ENCODE measurements around the gene RXYLT1. TPM values are rescaled to one million over a fixed set of nuclear protein-coding genes. Genes with fewer than 3 reads are reported as not detected.
"Not testable (repeated sequence)": the region's sequence is repeated elsewhere in the genome, so short reads cannot be mapped to it uniquely, and the experiment has no call there.

The RXYLT1 gene
- polyA plus RNA-seq, 1 donor, result 20.1 TPM

DNA sequence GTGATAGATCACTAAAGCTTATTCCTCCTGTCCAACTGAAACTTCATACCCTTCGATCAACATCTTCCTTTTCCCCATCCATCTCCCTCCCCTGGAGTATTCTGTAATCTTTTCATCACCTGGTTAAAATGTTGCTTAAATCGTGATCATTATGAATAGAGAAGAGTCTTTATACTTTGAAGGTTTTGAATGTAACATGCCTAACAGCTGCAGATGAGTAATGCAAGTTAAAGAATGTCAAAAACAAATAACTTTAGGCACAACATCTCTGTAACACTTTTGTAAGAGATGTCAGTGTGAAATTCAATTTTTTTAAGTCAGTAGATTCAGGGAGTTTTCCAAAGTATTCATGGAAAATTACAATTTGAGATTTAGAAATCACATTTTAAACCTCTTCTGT lies 25.0 kb downstream of the RXYLT1 start:
- no peak for DNase-seq

DNA sequence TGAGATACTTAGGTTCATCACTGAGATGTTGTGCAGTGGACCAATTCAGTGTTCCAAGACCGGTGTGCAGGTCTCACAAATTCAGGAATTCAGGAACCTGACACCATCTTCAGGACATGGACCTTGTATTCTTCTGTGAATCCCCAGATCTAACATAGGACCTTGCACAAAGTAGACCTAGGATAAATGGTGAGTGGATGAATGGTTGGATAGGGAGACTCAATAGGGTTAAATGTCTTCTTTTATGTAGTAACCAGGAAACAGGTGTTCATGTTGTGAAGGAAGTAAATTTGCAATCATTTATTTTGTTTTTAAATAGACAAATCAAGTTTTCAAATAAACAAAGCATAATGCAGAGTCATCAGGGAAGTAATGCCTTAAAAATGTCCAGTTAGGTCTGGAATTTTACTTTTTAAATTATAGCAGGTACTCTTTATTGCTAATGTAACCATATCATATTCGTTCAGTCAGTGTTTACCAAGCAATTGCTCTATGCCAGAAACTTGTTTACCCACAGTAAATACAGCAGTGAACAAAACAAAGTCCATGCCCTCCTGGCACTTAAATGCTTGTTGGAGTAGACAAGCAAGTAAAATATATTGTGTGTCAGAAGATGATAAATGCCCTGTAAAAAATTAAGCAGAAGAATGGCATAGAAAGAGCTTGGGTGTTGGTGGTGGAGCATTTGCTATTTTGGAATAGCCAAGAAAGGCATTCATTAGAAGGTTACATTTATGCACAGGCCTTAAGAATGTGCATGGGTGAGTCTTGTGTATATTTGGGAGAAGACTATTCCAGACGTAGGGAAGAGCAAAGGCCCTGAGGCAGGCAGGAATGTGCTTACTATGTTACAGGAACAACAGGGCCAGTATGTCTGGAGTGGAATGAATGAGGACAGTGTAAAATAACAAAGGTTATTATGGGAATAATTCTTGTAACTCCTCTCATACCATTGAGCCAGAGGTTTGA lies 26.3 kb downstream of the RXYLT1 start:
- DNase-seq, result no peak

GRCh38 chr12:63808631-63809030 lies 28.9 kb downstream of the RXYLT1 start:
- no peak for DNase-seq

DNA sequence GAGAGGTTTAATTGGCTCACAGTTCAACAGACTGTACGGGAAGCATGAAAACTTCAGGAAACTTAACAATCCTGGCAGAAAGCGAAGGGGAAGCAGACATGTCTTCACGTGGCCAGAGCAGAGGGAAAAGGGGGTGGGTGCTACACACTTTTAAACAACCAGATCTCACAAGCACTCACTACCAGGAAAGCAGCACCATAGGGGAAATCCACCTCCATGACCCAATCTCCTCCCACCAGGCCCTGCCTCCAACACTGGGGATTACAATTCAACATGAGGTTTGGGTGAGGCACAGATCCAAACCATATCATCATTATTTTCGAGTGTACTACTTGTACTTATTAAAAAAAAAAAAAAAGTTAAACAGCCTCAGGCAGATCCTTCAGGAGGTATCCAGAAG lies 29.9 kb downstream of the RXYLT1 start:
- DNase-seq, result no peak

DNA sequence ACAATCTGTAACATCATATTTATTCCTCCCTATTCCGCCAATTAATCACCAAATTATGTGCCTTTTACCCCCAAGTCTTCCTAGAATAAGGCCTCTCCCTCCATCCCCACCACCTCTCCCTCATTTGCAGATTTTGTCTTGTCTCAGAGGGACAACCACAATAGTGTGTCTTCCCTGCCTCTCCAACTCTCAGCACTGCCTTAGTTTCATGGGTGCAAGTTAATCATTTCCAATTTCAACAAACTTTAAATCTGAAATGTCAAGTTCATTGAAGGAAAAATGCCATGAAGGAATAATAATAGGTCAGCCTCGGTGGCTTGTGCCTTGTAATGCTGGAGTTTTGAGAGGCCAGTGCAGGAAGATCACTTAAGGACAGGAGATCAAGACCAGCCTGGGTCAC lies 31.6 kb downstream of the RXYLT1 start:
- no peak for DNase-seq

DNA sequence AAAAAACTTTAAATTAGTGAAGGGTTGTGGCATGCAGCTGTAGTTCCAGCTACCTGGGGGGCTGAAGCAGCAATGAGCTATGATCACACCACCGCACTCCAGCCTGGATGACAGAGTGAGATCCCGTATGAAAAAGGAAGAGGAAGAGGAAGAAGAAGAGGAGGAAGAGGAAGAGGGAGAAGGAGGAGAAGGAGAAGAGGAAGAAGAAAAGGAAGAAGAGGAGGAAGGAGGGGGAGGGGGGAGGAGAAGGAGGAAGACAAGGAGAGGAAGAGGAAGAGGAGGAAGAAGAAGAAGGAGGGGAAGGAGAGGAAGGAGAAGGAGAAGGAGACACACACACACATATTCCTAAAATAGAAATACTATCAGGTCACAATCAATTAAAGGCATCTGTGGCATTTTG lies 32.0 kb downstream of the RXYLT1 start:
- no peak for DNase-seq

- DNase-seq, result no peak
Observed at GRCh38 chr12:63814146-63814772, 34.5 kb downstream of the RXYLT1 start.

DNA sequence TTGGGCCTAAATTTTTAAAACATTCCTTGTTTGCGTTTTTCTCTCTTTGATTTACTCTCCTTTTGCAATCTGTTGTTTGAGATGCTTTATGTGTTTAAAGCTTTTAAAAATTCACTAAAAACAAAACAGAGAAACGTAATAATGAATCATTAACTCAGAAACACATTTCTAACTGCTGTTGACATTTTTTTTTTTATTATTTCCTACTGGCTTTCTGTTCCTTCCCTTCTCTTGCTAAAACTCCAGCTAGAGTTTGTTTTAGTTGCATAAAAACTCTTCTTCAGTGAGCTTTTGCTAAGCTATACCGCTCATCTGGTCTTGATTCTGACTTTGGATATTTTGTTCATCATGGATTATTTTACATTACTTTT lies 35.8 kb downstream of the RXYLT1 start:
- no peak for DNase-seq

- no peak for DNase-seq
Observed at GRCh38 chr12:63816031-63816430, 36.3 kb downstream of the RXYLT1 start.

DNA sequence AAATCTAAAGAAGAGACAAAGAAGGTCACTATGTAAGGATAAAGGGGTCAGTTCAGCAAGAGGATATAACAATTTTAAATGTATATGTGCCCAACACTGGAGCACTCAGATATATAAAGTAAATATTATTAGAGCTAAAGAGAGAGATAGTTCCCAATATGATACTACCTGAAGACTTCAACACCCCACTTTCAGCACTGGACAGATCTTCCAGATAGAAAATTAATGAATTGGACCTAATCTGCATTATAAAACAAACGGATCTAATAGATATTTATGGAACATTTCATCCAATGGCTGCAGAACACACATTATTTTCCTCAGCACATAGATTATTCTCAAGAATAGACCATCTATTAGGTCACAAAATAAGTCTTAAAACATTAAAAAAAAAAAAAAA lies 40.7 kb downstream of the RXYLT1 start:
- DNase-seq, result no peak

- peak; percentile 29 for DNase-seq
Observed at GRCh38 chr12:63821781-63822251, 42.1 kb downstream of the RXYLT1 start.

GRCh38 chr12:63822352-63822751 lies 42.6 kb downstream of the RXYLT1 start:
- DNase-seq, result no peak

GRCh38 chr12:63823040-63823439 lies 43.3 kb downstream of the RXYLT1 start:
- DNase-seq, result no peak

DNA sequence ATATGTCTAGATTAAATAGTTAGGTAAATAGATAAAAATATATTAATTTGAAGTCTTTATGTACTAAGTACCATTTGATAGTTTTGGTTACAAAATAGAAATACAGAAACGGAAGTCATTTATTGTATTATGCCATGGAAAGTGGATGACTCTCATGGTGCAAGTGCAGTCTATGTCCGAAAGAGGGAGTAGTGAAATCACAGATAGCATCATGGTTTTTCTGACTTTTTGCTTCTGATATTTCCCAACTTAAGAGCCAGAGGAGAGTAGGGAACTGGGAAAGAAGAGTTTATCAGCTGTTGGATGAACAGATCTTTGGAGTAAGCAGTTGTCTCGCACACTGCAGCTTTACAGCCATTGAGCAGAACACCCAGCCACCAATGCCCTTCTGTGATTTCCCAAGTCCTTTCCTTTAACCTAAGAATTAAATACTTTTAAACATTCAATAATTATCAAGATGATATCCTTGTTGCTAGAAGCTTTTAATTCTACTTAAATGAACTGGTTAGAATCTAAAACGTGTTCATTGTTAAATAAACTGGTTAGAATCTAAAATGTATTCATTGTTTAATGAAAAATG lies 46.4 kb downstream of the RXYLT1 start:
- no peak for DNase-seq

- DNase-seq, result no peak
Observed at GRCh38 chr12:63828867-63829266, 49.2 kb downstream of the RXYLT1 start.

GRCh38 chr12:63836046-63836445 lies 56.3 kb downstream of the RXYLT1 start:
- DNase-seq, result no peak

DNA sequence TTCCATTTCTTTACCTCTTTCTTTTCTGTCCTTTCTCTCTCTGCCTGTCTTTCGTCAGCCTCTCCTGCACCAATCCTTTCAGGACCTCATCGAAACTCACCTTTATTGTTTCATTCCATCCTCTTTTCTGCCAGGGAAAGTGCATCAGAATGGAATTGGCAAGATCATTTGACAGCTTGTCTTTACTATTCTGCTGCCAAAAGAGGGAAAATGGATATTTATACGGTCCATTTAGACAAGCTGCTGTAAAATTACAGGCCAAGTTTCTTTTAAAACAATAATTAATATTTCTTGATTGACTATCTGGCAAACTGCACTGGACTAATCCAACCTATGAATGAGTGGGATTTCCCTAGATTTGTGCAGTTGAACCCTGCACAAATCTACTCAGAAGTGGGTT lies 57.2 kb downstream of the RXYLT1 start:
- no peak for DNase-seq

DNA sequence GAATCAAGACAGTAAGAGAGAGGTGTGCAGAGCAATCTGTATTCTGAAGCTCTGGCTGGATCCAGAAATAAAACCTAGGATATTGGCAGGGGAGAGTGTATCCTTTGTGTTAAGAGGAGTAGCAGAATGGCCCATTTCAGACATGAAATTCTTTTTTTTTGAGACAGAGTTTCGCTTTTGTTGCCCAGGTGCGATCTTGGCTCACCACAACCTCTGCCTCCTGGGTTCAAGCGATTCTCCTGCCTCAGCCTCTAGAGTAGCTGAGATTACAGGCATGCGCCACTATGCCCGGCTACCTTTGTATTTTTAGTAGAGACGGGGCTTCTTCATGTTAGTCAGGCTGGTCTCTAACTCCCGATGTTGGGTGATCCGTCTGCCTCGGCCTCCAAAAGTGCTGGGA lies 58.7 kb downstream of the RXYLT1 start:
- DNase-seq, result no peak

DNA sequence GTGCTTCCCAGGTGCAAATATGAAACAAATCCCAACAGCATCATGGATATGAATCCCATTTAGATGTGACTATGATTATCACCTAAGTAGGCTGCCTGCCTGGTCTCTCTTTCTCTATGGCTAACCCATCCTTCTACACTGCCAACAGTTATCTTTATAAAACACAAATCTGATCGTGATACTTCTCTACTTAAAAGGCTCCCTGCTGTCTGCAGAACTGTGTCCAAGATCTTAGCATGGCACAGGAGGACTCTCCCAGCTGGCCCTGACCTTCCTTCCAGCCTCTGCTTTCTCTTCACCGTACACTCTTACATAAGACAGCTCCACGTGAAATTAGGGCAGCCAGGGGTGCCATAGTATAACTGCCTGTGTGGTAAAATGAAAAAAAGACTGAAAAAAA lies 61.3 kb downstream of the RXYLT1 start:
- DNase-seq, result no peak

- DNase-seq, result no peak
Observed at GRCh38 chr12:63841571-63841970, 61.9 kb downstream of the RXYLT1 start.

- DNase-seq, result not testable (repeated sequence)
Observed at GRCh38 chr12:63842750-63843149, 63.0 kb downstream of the RXYLT1 start.

DNA sequence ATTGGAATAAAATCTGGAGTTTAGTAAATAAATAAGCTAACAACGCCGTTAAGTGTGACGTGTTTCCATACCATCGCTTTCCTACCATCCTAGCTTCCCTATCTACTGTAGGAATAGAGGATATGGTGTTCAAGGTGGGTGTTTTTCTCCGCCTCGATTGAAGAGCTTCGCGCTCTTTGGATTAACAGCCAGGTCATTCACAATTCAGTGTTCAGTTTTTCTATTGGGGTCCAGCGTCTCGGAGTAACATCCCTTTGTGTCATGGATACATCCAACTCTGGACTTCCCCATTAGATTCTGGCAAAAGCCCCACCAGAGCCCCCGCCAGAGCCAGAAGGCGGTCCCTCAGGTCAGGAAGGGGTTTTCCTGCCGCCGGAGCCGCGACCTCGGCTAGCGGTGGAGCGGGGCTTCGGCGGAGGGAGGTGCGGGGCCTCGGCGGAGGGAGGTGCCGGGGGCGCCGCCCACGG lies 63.6 kb downstream of the RXYLT1 start:
- DNase-seq, result no peak

- DNase-seq, result peak; percentile 93
Observed at GRCh38 chr12:63843721-63844390, 64.1 kb downstream of the RXYLT1 start.
